GM18873 (cell line): ENCODE data around the gene NAALADL2.

Experiments
- ATAC-seq: cut with Tn5 transposase; IDR thresholded peaks from one replicate; pipeline ENCODE4 v1.9.1; 2021; ENCODE audit warnings: mild to moderate bottlenecking, moderate library complexity, moderate number of reproducible peaks; ENCODE audit not compliant: unreplicated experiment, low FRiP score

The NAALADL2 gene

GRCh38 chr3:175287361-175287963 is 428.3 kb downstream of the NAALADL2 start:
- ATAC-seq, result peak; percentile 59

GRCh38 chr3:175288621-175289020 is 429.5 kb downstream of the NAALADL2 start:
- ATAC-seq, result no peak

- no peak for ATAC-seq
Measured at GRCh38 chr3:175294793-175295192, 435.7 kb downstream of the NAALADL2 start.

GRCh38 chr3:175295248-175296130 is 436.4 kb downstream of the NAALADL2 start:
- ATAC-seq, result no peak

GRCh38 chr3:175297216-175297615 is 438.1 kb downstream of the NAALADL2 start:
- ATAC-seq, result no peak

GRCh38 chr3:175301741-175302140 is 442.6 kb downstream of the NAALADL2 start:
- no peak for ATAC-seq

- ATAC-seq, result no peak
Measured at GRCh38 chr3:175304404-175304803, 445.3 kb downstream of the NAALADL2 start.

GRCh38 chr3:175307642-175308041 is 448.5 kb downstream of the NAALADL2 start:
- ATAC-seq, result no peak

GRCh38 chr3:175308097-175308496 is 449.0 kb downstream of the NAALADL2 start:
- no peak for ATAC-seq

GRCh38 chr3:175310046-175310445 is 450.9 kb downstream of the NAALADL2 start:
- ATAC-seq, result no peak

GRCh38 chr3:175311404-175311803 is 452.3 kb downstream of the NAALADL2 start:
- ATAC-seq, result no peak

- ATAC-seq, result no peak
Measured at GRCh38 chr3:175311946-175312345, 452.8 kb downstream of the NAALADL2 start.

- ATAC-seq, result no peak
Measured at GRCh38 chr3:175312791-175313190, 453.7 kb downstream of the NAALADL2 start.

GRCh38 chr3:175316799-175317198 is 457.7 kb downstream of the NAALADL2 start:
- no peak for ATAC-seq

- no peak for ATAC-seq
Measured at GRCh38 chr3:175325440-175325839, 466.3 kb downstream of the NAALADL2 start.

GRCh38 chr3:175326041-175326440 is 466.9 kb downstream of the NAALADL2 start:
- no peak for ATAC-seq

GRCh38 chr3:175329373-175329772 is 470.2 kb downstream of the NAALADL2 start:
- ATAC-seq, result no peak

GRCh38 chr3:175335229-175335628 is 476.1 kb downstream of the NAALADL2 start:
- ATAC-seq, result no peak

- no peak for ATAC-seq
Measured at GRCh38 chr3:175336406-175337133, 477.4 kb downstream of the NAALADL2 start.

GRCh38 chr3:175337631-175338030 is 478.5 kb downstream of the NAALADL2 start:
- no peak for ATAC-seq
